A673 (cell line): ENCODE results near the gene LIMS4.
"Not testable (repeated sequence)": the region's sequence is repeated elsewhere in the genome, so short reads cannot be mapped to it uniquely, and the experiment has no call there.

ENCODE experiments used
- EZH2 ChIP-seq: fragments of 200-600 bp; sonication (generic); IDR thresholded peaks from 2 replicates; pipeline ENCODE4 v1.6.1; 2017; ENCODE audit warnings: borderline replicate concordance, low read depth, mild to moderate bottlenecking, mixed read lengths, antibody characterized with exemption, low read length; ENCODE audit not compliant: poor library complexity, severe bottlenecking
- TF ChIP-seq, protein P1 (sequence below): fragments of 300-800, 200-600 bp; sonication (generic); conservative IDR thresholded peaks from 2 replicates; pipeline ENCODE4 v1.5.1; 2017; ENCODE audit warnings: low read depth, mild to moderate bottlenecking, antibody characterized with exemption, low read length, moderate library complexity, mixed read lengths

DNA sequence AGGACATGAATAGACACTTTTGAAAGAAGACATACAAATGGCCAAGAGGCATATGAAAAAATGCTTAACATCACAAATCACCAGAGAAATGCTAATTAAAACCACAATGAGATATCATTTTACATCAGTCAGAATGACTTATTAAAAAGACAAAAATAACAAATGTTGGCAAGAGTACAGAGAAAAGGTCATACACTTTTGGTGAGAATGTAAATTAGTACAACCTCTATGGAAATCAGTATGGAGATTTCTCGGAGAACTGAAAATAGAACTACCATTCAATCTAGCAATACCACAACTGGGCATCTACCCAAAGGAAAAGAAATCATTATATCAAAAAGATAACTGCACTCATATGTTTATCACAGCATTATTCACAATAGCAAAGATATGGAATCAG, 16.4 kb upstream of the LIMS4 start:
- TF ChIP-seq, protein P1, sequence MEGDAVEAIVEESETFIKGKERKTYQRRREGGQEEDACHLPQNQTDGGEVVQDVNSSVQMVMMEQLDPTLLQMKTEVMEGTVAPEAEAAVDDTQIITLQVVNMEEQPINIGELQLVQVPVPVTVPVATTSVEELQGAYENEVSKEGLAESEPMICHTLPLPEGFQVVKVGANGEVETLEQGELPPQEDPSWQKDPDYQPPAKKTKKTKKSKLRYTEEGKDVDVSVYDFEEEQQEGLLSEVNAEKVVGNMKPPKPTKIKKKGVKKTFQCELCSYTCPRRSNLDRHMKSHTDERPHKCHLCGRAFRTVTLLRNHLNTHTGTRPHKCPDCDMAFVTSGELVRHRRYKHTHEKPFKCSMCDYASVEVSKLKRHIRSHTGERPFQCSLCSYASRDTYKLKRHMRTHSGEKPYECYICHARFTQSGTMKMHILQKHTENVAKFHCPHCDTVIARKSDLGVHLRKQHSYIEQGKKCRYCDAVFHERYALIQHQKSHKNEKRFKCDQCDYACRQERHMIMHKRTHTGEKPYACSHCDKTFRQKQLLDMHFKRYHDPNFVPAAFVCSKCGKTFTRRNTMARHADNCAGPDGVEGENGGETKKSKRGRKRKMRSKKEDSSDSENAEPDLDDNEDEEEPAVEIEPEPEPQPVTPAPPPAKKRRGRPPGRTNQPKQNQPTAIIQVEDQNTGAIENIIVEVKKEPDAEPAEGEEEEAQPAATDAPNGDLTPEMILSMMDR: not testable (repeated sequence)
- TF ChIP-seq EZH2: not testable (repeated sequence)
